Measurements from ENCODE around the gene GARS1. TPM values are rescaled to one million over a fixed set of nuclear protein-coding genes. Genes with fewer than 3 reads are reported as not detected.

The GARS1 gene
- total and polyA plus RNA-seq, 2 donors from 2014 or later, result 84.3 to 104 TPM

DNA sequence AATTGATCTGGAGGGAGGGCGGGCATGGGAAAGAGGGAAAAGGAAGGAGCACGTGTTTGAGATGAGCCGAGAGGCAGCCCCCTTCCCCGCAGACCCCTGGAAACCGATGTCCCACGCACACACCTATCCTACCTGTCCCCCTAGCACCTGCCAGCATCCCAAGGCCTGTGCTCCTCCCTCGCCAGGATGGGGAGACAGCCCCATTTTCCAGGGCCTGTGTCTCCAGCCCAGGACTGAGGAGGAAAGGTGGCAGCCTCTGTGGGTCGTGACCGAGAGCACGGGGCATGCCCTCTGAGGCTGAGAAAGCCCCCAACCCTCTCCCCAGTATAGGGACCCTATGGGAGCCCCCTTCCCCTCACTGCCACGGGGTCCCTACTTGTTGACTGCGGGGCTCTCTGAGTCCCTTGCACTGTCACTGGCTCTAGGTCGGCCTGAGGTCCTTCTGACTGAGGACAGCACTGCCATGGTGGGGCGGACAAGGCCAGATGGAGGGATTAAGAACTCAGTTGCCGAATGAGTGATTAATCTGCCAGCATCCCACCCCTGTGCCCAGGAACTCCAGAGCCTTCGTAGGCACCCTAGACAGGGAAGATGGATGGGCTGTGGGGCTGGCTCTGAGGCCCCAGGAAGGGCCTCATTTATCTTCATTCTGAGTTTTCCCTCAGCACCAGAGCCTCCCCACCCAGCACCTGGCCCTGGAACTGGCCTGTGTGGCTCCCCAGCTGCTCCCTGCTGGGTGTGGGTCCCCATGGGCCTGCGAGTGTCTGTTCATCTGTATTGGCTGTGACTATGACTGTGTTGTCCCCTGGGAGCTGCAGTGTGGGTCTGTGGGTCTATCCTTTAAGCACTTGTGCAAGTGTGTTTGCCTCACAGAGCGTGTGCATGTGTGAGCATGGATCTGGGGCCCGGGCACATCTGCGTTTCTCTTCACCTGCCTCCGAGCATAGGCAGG lies 61.6 kb downstream of the GARS1 start:
- peak in 1 of 5 donors; percentile 58 for DNase-seq
- Histone ChIP-seq H3K4me3 (ENCODE audit: low read length in 3 of 3) (no peak overlapping the region), H3K9me3 (ENCODE audit: control insufficient read depth in 2 of 3, insufficient read depth in 1 of 3, low read length in 3 of 3) (no peaks in the 10 kb centered on the region), H3K4me1 (ENCODE audit: control insufficient read depth in 2 of 3, insufficient read depth in 2 of 3, low read depth in 1 of 3, low read length in 3 of 3) (no peaks in the 10 kb centered on the region), H3K9ac (ENCODE audit: low read length in 3 of 3) (no peak overlapping the region), H3K27ac (ENCODE audit: low read depth in 2 of 2, low read length in 2 of 2) (no peak overlapping the region), H3K36me3 (ENCODE audit: control insufficient read depth in 2 of 3, insufficient read depth in 3 of 3, low read length in 3 of 3) (no peaks in the 10 kb centered on the region), H3K27me3 (ENCODE audit: control insufficient read depth, insufficient read depth, low read length) (no peaks in the 10 kb centered on the region)
- intact Hi-C loops (cut with DNase I), result no loop called here
- FAIRE-seq, result no peak
- TF ChIP-seq, protein P1, sequence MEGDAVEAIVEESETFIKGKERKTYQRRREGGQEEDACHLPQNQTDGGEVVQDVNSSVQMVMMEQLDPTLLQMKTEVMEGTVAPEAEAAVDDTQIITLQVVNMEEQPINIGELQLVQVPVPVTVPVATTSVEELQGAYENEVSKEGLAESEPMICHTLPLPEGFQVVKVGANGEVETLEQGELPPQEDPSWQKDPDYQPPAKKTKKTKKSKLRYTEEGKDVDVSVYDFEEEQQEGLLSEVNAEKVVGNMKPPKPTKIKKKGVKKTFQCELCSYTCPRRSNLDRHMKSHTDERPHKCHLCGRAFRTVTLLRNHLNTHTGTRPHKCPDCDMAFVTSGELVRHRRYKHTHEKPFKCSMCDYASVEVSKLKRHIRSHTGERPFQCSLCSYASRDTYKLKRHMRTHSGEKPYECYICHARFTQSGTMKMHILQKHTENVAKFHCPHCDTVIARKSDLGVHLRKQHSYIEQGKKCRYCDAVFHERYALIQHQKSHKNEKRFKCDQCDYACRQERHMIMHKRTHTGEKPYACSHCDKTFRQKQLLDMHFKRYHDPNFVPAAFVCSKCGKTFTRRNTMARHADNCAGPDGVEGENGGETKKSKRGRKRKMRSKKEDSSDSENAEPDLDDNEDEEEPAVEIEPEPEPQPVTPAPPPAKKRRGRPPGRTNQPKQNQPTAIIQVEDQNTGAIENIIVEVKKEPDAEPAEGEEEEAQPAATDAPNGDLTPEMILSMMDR (IDR thresholded peaks at IDR 0.05; ENCODE audit: borderline replicate concordance, extremely low read depth, insufficient read depth), result no peak

DNA sequence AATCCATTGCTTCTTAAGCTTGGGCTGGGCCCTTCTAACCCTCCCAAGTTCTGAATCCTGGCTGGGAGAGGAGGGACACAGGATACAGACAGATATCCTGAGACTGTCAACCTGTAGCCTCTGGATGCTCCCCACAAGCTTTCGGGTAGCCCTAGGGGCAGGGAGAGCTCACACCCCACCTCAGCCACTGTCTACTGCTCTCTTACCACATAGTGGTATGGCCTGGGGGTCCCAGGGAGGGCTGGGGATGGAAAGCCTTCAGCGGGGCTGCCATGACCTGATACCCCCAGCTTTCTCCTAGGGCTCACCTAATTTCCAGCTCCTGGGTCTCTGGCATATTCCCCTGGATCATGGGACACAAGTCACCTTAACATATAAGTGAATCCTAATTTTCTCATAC lies 62.5 kb downstream of the GARS1 start:
- no peaks in the 10 kb centered on the region for H3K27me3 ChIP-seq (ENCODE audit: control insufficient read depth, insufficient read depth, low read length)
- DNase-seq, result peak in 1 of 5 donors; percentile 10
- TF ChIP-seq, protein P1 (IDR thresholded peaks at IDR 0.05; ENCODE audit: borderline replicate concordance, extremely low read depth, insufficient read depth), result no peak

GRCh38 chr7:30658479-30659074 lies 63.9 kb downstream of the GARS1 start:
- TF ChIP-seq, protein P1 (IDR thresholded peaks at IDR 0.05; ENCODE audit: borderline replicate concordance, extremely low read depth, insufficient read depth), result no peak
- intact Hi-C loops (cut with DNase I), result no loop called here
- no peak for DNase-seq
- Histone ChIP-seq H3K27ac (ENCODE audit: low read depth in 2 of 2, low read length in 2 of 2) (no peak overlapping the region), H3K9ac (ENCODE audit: low read length in 3 of 3) (no peak overlapping the region), H3K36me3 (ENCODE audit: control insufficient read depth in 2 of 3, insufficient read depth in 3 of 3, low read length in 3 of 3) (no peaks in the 10 kb centered on the region), H3K27me3 (ENCODE audit: control insufficient read depth, insufficient read depth, low read length) (no peaks in the 10 kb centered on the region), H3K4me1 (ENCODE audit: control insufficient read depth in 2 of 3, insufficient read depth in 2 of 3, low read depth in 1 of 3, low read length in 3 of 3) (no peaks in the 10 kb centered on the region), H3K4me3 (ENCODE audit: low read length in 3 of 3) (no peak overlapping the region), H3K9me3 (ENCODE audit: control insufficient read depth in 2 of 3, insufficient read depth in 1 of 3, low read length in 3 of 3) (no peaks in the 10 kb centered on the region)
- FAIRE-seq, result no peak

More for the DNA sequence above, 62.5 kb downstream of the GARS1 start:
- no peaks in the 10 kb centered on the region for H3K9me3 ChIP-seq (ENCODE audit: control insufficient read depth in 2 of 3, insufficient read depth in 1 of 3, low read length in 3 of 3)
- no peaks in the 10 kb centered on the region for H3K4me1 ChIP-seq (ENCODE audit: control insufficient read depth in 2 of 3, insufficient read depth in 2 of 3, low read depth in 1 of 3, low read length in 3 of 3)
- FAIRE-seq, result no peak
- H3K27ac ChIP-seq (ENCODE audit: low read depth in 2 of 2, low read length in 2 of 2), result no peak overlapping the region
- intact Hi-C loops (cut with DNase I), result no loop called here
- H3K4me3 ChIP-seq (ENCODE audit: low read length in 3 of 3), result no peak overlapping the region
- H3K9ac ChIP-seq (ENCODE audit: low read length in 3 of 3), result no peak overlapping the region
- H3K36me3 ChIP-seq (ENCODE audit: control insufficient read depth in 2 of 3, insufficient read depth in 3 of 3, low read length in 3 of 3), result no peaks in the 10 kb centered on the region

Data from kidney (tissue), 14 donors.